NCI-H446 treated with DMSO at 0.1 percent for 48 hours (cell line): ENCODE data around the gene CREBBP.
"Not testable (repeated sequence)": the region's sequence is repeated elsewhere in the genome, so short reads cannot be mapped to it uniquely, and the experiment has no call there.

Source experiments
- DNase-seq: peaks from one replicate; lab custom pipeline; 2025; lab: John Stamatoyannopoulos, UW

The CREBBP gene

GRCh38 chr16:3880623-3881498 lies at the start of gene CREBBP:
Gene CREBBP (minus strand): TSS chr16:3880713. CDS start chr16:3879916, 797 bp downstream.
- peak; percentile 73 for DNase-seq

DNA sequence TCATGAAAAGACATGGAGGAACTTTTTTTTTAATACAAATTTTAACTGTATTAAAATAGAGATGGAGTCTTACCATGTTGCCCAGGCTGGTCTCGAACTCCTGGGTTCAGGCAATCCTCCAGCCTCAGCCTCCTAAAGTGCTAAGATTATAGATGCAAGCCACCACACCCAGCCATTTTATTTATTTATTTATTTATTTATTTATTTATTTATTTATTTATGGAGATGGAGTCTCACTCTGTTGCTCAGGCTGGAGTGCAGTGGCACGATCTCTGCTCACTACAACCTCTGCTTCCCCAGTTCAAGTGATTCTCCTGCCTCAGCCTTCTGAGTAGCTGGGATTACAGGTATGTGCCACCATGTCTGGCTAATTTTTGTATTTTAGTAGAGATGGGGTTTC lies 46.6 kb upstream of the CREBBP start:
- DNase-seq = not testable (repeated sequence)

GRCh38 chr16:3924763-3925162 lies 44.2 kb upstream of the CREBBP start:
- DNase-seq = no peak

GRCh38 chr16:3922241-3922640 lies 41.7 kb upstream of the CREBBP start:
- no peak for DNase-seq

- no peak for DNase-seq
Measured at GRCh38 chr16:3920206-3920605, 39.7 kb upstream of the CREBBP start.

- no peak for DNase-seq
Measured at GRCh38 chr16:3919413-3919812, 38.9 kb upstream of the CREBBP start.

DNA sequence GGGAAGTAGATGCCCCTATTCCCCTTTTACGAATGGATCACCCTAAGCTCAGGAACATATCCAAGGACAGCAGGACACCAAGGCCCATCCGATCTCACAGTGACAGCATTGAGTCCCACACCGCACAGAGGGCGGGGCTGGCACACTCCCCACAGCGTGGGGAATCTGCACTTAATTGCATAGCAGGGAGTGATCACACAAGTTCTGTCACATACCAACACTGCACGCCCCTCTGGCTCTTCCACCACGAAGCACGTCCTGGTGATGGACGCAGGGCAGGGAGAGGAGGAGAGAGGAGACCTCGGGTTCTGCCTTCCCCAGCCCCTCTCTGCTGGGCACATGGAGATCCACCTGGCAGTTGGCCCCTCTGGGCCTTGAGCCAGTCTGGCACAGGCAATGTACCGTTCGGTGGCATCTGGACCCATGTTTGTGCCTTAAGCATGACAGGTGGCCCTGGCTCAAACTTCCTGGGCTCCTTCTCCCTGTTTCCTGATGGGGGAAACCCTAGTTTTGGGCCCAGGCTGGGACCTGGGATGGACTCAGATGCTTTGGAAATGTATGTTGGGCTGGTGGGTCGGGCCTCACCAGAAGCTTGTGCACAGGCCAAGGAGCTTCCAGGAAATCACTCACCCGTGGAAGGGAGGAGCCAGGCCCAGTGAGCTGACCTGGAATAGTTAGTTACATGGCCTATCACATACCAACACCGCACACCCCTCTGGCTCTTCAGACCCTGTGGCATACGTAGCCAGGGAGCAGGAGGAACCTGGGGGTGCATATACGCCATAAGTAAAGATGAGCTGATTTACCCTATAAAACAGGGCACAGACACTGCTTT lies 35.1 kb upstream of the CREBBP start:
- DNase-seq = peak; percentile 3

DNA sequence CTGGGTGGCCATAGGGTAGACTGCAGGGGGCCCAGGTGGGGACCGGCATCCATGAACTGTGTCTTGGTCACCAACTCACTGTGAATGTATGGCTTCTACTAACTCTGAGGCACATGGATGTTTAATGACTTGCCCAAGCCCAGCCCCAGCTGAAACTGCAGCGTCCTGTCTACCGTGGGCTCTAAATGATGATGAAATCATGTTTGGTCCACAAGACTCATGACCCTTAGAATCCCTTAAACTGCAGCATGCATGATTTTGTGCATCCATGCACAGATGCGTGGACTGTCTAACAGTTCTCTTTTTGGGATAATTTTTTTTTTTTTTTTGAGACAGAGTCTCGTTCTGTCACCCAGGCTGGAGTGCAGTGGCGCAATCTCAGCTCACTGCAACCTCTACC lies 32.4 kb upstream of the CREBBP start:
- DNase-seq = no peak

GRCh38 chr16:3912373-3912772 lies 31.9 kb upstream of the CREBBP start:
- DNase-seq = no peak

DNA sequence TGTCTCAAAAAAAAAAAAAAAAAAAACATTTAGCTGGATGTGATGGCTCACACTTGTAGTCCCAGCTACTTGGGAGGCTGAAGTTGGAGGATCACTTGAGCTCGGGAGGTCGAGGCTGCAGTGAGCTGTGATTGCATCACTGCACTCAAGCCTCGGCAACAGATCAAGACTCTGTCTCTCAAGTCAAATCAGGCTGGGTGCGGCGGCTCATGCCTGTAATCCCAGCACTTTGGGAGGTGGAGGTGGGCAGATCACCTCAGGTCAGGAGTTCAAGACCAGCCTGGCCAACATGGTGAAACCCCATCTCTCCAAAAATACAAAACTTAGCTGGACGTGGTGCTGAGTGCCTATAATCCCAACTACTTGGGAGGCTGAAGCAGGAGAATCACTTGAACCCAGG lies 31.2 kb upstream of the CREBBP start:
- DNase-seq = not testable (repeated sequence)

DNA sequence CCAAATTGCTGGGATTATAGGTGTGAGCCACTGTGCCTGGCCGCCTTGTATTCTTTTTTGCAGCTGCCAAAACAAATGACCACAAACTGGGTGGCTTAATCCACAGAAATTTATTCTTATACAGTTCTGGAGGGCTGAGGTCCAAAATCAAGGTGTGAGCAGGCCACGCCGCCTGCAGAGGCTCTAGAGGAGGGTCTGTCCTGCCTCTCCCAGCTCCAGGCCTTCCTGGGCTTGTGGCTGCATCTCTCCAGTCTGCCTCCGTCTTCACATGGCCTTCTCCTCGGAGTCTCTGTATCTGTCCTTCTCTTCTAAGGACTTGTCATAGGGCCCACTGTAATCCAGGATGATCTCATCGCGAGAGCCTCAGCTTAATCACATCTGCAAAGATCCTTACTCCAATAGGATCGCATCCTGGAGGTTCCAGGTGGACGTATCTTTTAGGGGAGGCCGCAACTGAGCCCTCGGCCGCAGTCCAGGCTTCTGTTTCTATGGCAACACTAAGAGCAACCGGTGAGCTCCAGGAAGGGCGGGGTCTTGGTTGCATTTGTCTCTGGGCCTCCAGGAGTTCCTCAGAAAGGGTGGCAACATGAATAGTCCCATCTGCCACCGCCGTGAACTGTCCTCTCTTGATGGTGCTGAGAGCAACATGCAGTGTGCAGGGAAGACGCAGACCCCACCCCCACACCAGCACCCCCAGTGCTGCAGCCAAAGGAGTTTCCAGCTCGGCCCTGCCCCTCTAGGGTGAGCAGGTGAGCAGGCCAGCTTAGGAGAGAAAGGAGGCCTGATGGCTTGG lies 29.5 kb upstream of the CREBBP start:
- DNase-seq = no peak

- DNase-seq = no peak
Measured at GRCh38 chr16:3908951-3909437, 28.5 kb upstream of the CREBBP start.

GRCh38 chr16:3907586-3907985 lies 27.1 kb upstream of the CREBBP start:
- no peak for DNase-seq

- DNase-seq = no peak
Measured at GRCh38 chr16:3906363-3906762, 25.9 kb upstream of the CREBBP start.

- DNase-seq = no peak
Measured at GRCh38 chr16:3904875-3905274, 24.4 kb upstream of the CREBBP start.

DNA sequence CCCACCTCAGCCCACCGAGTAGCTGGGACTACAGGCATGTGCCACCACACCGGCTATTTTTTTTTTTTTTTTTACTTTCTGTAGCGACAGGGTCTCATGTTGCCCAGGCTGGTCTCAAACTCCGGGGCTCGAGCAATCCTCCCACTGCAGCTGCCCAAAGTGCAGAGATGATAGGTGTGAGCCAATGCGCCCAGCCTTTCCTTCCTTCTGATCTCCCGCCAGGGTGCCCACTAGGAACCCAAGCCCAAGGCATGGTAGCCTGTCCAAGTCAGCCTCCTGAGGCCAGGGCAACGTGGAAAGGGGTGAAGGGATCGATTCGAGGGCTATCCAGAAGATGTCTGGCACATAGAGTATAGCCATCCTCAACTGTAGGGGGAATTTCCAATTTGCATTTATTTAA lies 9.6 kb upstream of the CREBBP start:
- DNase-seq = no peak

GRCh38 chr16:3889059-3889458 lies 8.5 kb upstream of the CREBBP start:
- DNase-seq = no peak

GRCh38 chr16:3885999-3886398 lies 5.5 kb upstream of the CREBBP start:
- not testable (repeated sequence) for DNase-seq

- DNase-seq = no peak
Measured at GRCh38 chr16:3884398-3884797, 3.9 kb upstream of the CREBBP start.

DNA sequence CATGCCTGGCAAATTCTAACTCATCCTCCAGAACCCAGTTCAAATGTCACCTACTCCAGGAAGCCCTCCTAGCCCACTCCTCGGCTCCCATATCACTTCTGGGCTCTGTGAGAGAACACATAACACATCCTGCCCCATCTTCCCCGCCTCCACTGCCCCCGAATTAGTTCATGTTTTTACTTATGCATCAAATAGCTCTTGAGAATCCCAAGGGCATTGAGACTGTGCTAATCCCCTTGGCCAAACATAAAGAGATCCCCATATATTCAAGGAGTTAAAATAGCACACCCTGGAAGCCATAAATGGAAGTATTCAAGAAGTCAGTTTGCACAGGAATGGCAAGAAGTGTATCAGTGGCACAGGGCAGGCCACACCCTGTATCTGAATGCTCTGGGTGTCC lies 2.0 kb upstream of the CREBBP start:
- DNase-seq = no peak

- no peak for DNase-seq
Measured at GRCh38 chr16:3881499-3881990, 1.0 kb upstream of the CREBBP start.
